DMS 273 (cell line): ENCODE measurements around the gene NEK10.

Experiments used
- DNase-seq: peaks from one replicate; lab custom pipeline; 2025; ENCODE audit not compliant: unreplicated experiment; lab: John Stamatoyannopoulos, UW

NEK10 gene

GRCh38 chr3:27186013-27186412, 183.2 kb downstream of the NEK10 start:
- no peak for DNase-seq

DNA sequence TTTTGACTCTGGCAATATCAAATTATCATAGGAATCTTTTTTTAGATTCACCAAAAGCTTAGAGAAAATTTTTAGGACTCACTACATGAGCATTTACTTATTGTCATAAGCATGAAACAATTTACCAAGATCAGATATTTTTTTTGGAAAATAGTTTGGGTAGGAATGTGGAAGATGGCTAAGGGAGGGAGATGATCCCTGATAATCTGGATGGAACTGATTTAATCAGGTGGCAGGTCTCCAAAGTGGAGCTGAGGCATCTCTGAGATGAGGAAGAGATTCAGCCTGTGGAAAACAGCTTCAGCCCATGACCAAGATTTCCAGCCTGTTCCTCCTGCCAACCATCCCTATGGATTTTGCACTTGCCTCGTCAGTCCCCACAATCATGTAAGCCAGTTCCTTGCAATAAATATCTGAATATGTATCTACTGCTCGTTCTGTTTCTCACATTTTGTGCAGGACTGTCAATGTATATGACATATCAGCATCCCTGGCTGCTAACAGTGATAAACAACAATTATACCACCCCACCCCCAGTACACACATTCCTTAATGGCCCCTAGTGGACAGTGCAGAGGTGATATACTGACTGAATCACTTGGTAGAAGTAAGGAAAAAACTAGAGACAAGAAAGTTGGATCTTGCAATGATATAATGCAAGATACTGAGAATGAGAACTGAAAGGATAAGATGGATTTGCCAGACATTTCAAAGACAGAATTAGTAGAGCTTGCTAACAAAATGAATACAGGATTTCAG, 183.8 kb downstream of the NEK10 start:
- DNase-seq = no peak

DNA sequence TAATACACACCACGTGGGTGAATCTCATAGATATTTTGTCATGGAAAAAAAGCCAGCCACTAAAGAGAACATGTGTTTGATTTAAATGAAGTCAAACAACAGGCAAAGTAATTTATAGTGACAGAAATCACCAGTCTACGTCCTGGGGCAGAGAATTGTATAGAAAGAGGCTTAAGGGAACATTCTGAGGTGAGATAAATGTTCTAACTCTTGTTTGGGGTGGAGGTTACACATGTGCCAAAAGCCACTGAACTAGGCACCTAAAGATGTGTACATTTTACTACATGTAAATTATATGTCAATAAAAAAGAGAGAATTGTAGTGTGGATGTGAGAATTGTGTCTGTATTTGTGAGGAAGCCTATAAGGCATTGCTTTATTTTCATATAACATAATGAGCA, 184.9 kb downstream of the NEK10 start:
- no peak for DNase-seq

DNA sequence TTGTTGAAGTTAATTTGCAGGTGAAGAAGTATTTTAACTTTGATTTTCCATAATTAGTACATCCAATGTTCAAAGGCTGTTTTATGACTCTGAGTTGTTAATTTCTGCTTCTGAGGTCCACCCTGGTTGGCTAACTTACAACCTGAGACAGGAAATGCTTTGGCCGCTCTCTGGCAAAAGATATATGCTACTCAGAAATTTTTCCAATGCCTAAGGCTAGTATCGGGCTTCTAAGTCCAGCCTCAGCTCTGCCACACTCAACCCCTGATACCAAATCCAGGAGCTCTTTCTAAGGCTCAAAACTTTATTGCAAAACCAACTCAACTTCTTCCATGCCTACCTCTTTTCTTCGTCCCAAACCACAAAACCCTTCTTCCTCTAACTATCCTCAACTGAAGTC, 192.9 kb downstream of the NEK10 start:
- DNase-seq = no peak

GRCh38 chr3:27174530-27174929, 194.7 kb downstream of the NEK10 start:
- no peak for DNase-seq

- no peak for DNase-seq
Observed at GRCh38 chr3:27171113-27171512, 198.1 kb downstream of the NEK10 start.

DNA sequence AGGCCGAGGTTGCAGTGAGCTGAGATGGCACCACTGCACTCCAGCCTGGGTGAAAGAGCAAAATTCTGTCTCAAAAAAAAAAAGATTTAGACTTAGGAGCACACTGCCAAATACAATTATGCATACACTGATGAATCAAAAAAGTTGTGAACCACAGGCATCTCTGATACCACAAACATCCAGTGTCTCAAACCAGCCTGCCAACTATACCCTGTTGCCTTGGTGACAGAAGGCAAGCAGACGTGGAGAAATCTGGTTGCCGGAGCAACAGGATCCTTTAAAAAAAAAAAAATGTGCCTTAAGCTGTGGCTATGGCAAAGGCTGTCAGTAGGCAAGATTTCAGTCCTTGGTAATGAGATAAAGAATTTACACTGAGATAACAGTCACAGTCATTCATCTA, 202.3 kb downstream of the NEK10 start:
- DNase-seq = peak; percentile 15

- no peak for DNase-seq
Observed at GRCh38 chr3:27165321-27165721, 203.9 kb downstream of the NEK10 start.

DNA sequence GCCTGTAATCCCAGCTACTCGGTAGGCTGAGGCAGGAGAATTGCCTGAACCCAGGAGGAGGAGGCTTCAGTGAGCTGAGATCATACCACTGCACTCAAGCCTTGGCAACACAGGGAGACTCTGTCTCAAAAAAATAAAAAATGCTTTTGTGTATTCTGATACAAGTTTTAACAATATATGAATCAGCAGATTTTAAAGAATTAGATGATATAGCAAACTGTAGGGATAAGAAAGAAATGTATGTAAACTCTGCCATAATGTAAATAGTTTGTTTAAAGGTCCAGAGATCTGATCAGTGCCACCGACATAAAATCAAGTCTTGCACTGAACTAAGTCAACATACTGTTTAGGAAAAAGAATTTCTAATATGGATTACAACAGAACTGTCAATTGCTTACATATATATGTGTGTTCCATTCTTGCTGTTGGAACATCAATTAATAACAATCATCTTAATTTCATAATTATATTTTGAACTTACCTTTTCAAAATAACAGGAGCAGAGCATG, 208.3 kb downstream of the NEK10 start:
- no peak for DNase-seq

DNA sequence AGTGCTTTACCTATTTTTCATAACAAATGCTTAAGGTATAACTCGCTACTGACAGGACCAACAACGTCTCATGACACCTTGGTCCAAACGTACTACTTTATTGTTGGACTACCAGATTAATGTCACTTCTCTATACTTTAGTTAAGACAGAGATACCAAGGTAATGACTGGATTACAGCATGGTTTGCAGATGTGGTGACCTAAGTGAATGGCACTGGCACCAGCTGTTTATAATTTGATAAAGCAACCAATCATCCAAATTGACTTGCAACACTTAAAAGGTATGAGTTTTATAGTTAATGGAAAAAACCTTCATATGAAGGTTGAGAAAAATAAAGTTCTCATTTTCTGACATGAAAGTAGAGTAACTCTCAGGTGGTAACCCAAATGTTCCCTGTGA, 209.0 kb downstream of the NEK10 start:
- DNase-seq = no peak

DNA sequence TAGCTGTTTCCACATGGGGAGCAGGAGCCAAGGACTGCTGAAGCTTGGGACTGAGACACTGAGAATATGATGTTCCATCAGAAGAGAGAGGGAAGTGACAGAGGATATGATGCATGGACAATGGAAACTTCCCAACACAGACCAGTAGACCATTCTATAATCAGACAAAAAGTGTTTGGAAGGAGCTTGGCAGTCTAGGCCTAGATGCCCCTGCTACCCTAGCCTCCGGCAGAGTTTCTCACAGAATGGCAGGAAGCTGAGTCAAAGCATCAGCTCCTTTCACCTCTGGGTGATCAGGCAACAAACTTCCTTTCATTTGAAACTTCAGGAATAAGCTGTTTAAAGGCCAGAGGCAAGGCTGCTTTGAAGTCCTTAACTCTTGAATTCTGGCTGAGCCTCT, 222.0 kb downstream of the NEK10 start:
- no peak for DNase-seq

- DNase-seq = no peak
Observed at GRCh38 chr3:27146786-27147185, 222.4 kb downstream of the NEK10 start.

- no peak for DNase-seq
Observed at GRCh38 chr3:27145719-27146118, 223.5 kb downstream of the NEK10 start.

GRCh38 chr3:27141668-27142067, 227.5 kb downstream of the NEK10 start:
- DNase-seq = peak; percentile 15

DNA sequence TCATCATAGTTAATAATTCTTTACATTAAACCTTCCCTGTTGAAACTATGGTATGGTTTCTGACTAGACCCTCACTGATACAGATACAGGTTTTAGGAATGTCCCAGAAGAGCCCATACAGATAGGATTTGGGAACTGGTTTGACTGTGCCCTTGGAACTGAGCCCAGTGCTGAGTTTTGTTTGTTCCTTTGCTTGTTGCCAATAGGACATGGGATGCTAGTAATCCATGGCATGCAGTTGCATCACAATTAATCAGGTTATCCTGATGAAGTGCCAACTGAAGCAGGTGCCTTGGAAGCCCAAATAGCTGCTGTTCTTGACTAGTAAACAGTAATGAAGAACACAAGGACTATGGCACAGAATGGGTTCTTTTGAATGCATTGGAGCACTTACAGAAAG, 230.6 kb downstream of the NEK10 start:
- DNase-seq = no peak

DNA sequence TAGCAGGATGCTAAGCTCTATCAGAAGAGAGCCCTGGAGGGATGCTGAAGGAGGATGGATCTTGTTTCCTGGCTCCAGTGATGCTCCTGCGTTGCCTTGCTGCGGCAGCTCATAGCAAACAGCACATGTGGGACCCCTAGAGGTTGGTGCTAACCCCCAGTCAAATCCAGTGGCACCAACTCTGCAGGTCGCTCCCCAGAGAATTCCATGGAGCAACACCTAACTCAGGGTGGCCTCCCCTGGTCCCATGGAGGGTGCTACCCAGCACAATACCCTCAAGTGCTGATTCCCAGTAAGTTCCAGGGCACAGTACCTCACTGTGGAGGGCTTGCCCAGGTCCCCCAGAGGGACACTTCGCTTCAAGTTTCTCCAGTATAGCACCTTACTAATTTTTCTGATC, 231.2 kb downstream of the NEK10 start:
- no peak for DNase-seq

- DNase-seq = peak; percentile 68
Observed at GRCh38 chr3:27134171-27134796, 234.9 kb downstream of the NEK10 start.

DNA sequence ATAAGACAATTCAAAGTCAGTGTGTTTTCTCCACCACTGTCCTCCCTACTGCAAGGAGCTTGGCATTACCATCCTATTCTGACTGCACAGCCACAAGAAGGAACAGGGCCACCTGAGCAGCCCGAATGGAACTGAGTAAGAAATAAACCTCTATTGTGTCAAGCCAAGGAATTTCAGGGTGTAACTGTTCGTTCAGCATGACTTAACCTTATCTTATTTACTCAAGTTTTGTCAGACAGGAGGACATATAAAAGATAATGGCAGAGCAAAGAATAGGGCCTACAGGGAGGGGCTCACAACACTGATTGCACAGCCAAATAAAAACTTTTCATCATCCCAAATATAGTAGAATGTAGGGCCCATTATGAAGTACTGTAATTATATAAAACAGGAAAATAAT, 236.1 kb downstream of the NEK10 start:
- DNase-seq = no peak

DNA sequence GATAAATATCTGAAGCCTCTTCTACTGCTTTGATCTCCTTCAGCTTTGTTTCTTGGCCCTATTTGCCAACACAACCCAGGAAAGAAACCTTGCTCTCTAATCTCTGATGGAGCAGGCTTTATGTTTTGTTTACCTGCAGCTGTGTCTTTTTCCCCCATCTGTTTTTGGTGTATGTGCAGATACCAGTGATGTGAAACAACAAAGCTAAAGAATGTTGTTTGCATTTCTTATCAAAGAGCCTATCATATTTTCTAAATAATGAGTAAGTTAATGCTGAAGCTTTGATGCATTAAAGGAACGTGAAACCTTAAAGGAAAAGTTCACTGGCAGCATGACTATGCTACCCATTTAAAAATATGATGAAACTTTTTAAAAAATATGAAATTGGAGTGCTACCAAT, 238.4 kb downstream of the NEK10 start:
- no peak for DNase-seq

DNA sequence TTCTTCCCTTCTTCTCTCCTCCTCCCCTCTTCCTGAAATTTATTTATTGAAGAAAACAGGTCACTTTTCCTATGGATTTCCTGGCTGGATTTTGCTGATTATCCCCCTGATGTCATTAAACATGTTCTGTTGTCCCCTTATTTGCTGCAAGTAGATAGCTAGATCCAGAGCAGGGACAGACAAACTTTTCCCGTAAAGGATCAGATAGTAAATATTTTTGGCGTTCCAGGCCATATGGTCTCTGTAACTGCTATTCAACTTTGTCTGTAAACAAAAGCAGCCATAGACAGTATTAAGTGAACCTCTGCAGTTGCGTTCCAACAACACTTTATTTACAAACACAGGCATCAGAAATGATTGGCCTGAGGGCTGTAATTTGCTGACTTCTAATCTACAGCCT, 241.3 kb downstream of the NEK10 start:
- no peak for DNase-seq

- no peak for DNase-seq
Observed at GRCh38 chr3:27127195-27127594, 242.0 kb downstream of the NEK10 start.

DNA sequence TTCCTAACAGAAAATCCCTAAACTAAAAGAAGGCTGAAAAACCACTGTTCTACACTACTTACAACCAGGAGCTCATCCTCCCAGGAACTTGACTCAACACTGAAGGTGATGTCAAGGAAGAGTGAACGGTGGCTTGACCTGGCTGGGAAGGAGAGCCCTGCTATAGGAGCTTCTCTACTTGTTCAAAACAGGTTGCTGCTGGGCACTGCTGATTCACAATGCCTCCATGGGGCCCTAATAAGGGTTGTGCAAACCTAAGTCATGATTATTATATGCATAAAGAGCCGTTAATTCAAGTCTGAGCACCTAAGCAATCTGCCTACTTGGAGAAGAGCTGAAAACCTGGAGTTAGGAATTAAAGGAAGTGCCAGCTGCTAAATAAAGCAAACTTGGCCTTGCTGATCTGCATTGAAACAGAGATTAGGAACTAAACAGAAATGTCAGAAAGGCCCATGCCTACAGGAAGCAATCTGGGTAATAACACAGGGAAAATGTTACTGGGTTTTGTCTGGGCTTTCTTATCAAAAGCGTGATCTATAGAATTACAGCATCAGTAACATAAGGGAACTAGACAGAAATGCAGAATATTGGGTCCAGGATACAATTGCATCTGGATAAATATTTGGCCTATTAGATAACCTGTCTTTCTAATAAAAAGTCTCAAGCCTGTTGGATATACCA, 243.2 kb downstream of the NEK10 start:
- no peak for DNase-seq
